ENCODE results near the gene GOSR1.

GOSR1 gene

DNA sequence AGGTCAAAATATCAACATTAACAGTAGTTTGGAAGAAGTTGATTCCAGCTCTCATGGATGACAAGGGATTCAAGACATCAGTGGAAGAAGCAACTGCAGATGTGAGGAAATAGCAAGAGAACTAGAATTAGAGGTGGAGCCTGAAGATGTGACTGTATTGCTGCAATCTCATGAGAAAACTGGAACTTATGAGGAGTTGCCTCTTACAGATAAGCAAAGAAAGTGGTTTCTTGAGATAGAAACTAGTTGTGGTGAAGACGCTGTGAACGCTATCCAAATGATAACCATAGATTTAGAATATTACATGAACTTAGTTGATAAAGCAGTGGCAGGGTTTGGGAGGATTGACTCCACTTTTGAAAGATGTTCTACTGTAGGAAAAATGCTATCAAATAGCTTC lies 67.8 kb downstream of the GOSR1 start (continued):
- TF ChIP-seq ZNF280D (tag by site-specific recombination; IDR thresholded peaks at IDR 0.05) (no peak), ZNF514 (tag by site-specific recombination; IDR thresholded peaks at IDR 0.05) (no peak), ZEB2 (tag by site-specific recombination; IDR thresholded peaks at IDR 0.05) (no peak), ZFP41 (tag by site-specific recombination; IDR thresholded peaks at IDR 0.05; ENCODE audit: borderline replicate concordance) (no peak), ZNF621 (tag by site-specific recombination; IDR thresholded peaks at IDR 0.05) (no peak)

- no peak overlapping the region for H3K27ac ChIP-seq (ENCODE audit: extremely low read depth, low read depth, low read length)
- ChIA-PET POLR2A (no interaction called here), CTCF (interaction anchor here (0.6 kb wide), 1 partner anchor 265 kb away, joined by 3 read pairs; no protein-coding TSS in a partner anchor)
- H3K9me3 ChIP-seq (ENCODE audit: control insufficient read depth, insufficient read depth, low read depth, low read length) = no peaks in the 10 kb centered on the region
- H3K36me3 ChIP-seq (ENCODE audit: control insufficient read depth in 2 of 2, insufficient read depth in 1 of 2, low read length in 2 of 2) = no peaks in the 10 kb centered on the region
- TF ChIP-seq KLF10 (tag by site-specific recombination; IDR thresholded peaks at IDR 0.05) = no peak
- TF ChIP-seq ZNF184 (tag by site-specific recombination; IDR thresholded peaks at IDR 0.05) = no peak
- TF ChIP-seq ZNF26 (tag by site-specific recombination; IDR thresholded peaks at IDR 0.05) = no peak
- TF ChIP-seq ZEB2 (tag by site-specific recombination; IDR thresholded peaks at IDR 0.05) = no peak
- TF ChIP-seq, protein P1, sequence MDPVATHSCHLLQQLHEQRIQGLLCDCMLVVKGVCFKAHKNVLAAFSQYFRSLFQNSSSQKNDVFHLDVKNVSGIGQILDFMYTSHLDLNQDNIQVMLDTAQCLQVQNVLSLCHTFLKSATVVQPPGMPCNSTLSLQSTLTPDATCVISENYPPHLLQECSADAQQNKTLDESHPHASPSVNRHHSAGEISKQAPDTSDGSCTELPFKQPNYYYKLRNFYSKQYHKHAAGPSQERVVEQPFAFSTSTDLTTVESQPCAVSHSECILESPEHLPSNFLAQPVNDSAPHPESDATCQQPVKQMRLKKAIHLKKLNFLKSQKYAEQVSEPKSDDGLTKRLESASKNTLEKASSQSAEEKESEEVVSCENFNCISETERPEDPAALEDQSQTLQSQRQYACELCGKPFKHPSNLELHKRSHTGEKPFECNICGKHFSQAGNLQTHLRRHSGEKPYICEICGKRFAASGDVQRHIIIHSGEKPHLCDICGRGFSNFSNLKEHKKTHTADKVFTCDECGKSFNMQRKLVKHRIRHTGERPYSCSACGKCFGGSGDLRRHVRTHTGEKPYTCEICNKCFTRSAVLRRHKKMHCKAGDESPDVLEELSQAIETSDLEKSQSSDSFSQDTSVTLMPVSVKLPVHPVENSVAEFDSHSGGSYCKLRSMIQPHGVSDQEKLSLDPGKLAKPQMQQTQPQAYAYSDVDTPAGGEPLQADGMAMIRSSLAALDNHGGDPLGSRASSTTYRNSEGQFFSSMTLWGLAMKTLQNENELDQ (tag by site-specific recombination; IDR thresholded peaks at IDR 0.05; ENCODE audit: low read depth) = no peak
- no peak for TF ChIP-seq ZNF704 (tag by site-specific recombination; IDR thresholded peaks at IDR 0.05)
- TF ChIP-seq ZNF223 (tag by site-specific recombination; IDR thresholded peaks at IDR 0.05) = no peak
- TF ChIP-seq ZBTB21 (tag by site-specific recombination; IDR thresholded peaks at IDR 0.05) = no peak
- TF ChIP-seq ZNF121 (tag by site-specific recombination; IDR thresholded peaks at IDR 0.05) = no peak
- no peak for TF ChIP-seq ZBTB11 (tag by site-specific recombination; conservative IDR thresholded peaks at IDR 0.05; ENCODE audit: low read depth)
- TF ChIP-seq ZIC2 (tag by site-specific recombination; IDR thresholded peaks at IDR 0.05) = no peak
- no peak for TF ChIP-seq ZNF785 (tag by site-specific recombination; IDR thresholded peaks at IDR 0.05)
- H3K4me3 ChIP-seq (ENCODE audit: low read depth, low read length) = no peak overlapping the region
- 0 out of 2 replicates have a peak, but pooled peaks cover 3% of the 10 kb centered on the region for H3K4me1 ChIP-seq (ENCODE audit: control insufficient read depth, insufficient read depth, low read length)
Observed at GRCh38 chr17:30547778-30548573, 70.8 kb downstream of the GOSR1 start.

All from HEK293 (cell line).